GM12872 (cell line): ENCODE measurements around the gene GRIK5.

Experiments
- CTCF ChIP-seq: IDR thresholded peaks from 3 replicates; pipeline ENCODE4 v1.5.1; 2011; ENCODE audit warnings: low read depth, mild to moderate bottlenecking, low read length, moderate library complexity; ENCODE audit not compliant: insufficient read depth

Gene GRIK5

GRCh38 chr19:42066075-42066754 is 3.8 kb downstream of the GRIK5 start:
- TF ChIP-seq CTCF, result no peak

GRCh38 chr19:42065511-42065910 is 4.5 kb downstream of the GRIK5 start:
- no peak for TF ChIP-seq CTCF

GRCh38 chr19:42065051-42065450 is 5.0 kb downstream of the GRIK5 start:
- no peak for TF ChIP-seq CTCF

GRCh38 chr19:42064432-42064831 is 5.6 kb downstream of the GRIK5 start:
- TF ChIP-seq CTCF, result no peak

GRCh38 chr19:42062381-42062780 is 7.6 kb downstream of the GRIK5 start:
- TF ChIP-seq CTCF, result no peak

- TF ChIP-seq CTCF, result no peak
These were observed 9.9 kb downstream of the GRIK5 start for GRCh38 chr19:42060117-42060516.

- no peak for TF ChIP-seq CTCF
These were observed 10.8 kb downstream of the GRIK5 start for GRCh38 chr19:42059196-42059595.
